Hematopoietic multipotent progenitor cell treated with erythropoietin and hydrocortisone succinate and interleukin-3 and kit ligand, for 15 days (in vitro differentiated cells): Measurements from ENCODE around the gene PPP2R2C.

Source experiments
- DNase-seq: peaks from one replicate; pipeline ENCODE4 v3.0.0-alpha.2; 2015; ENCODE audit warnings: low spot score

The PPP2R2C gene

DNA sequence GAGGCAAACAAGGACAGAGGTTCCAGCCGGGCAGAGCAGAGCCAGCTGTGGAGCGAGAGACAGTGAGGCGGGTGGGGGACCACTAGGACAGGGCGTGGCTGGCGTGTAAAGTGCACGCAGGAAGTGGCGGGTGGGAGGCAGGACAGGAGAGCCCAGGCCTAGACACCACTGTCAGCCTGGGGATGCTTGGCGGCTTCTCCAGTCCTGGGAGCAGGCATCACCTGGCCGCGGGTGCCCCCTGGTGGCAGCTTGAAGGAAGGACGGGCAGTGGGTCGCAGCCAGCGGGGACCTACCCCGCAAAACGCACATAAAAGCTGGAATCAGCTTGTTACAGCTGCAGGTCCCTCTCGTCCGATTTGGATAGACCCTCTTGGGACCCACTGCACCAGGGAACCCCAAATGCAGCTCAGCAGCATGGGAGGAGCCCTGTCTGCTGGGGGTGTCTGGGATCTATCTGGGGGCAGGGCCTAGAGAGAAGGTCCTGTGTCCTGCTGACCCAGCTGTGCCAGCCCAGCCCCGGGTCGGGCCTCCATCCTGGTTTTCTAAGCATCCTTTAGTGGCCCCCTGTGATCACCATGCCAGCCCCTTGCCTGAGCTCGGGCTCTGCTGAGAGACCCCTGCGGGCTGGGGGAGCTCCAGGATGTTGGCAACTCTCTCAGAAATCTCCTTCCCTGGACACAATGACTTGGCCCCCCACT lies 145.0 kb downstream of the PPP2R2C start:
- DNase-seq, result peak; percentile 63

DNA sequence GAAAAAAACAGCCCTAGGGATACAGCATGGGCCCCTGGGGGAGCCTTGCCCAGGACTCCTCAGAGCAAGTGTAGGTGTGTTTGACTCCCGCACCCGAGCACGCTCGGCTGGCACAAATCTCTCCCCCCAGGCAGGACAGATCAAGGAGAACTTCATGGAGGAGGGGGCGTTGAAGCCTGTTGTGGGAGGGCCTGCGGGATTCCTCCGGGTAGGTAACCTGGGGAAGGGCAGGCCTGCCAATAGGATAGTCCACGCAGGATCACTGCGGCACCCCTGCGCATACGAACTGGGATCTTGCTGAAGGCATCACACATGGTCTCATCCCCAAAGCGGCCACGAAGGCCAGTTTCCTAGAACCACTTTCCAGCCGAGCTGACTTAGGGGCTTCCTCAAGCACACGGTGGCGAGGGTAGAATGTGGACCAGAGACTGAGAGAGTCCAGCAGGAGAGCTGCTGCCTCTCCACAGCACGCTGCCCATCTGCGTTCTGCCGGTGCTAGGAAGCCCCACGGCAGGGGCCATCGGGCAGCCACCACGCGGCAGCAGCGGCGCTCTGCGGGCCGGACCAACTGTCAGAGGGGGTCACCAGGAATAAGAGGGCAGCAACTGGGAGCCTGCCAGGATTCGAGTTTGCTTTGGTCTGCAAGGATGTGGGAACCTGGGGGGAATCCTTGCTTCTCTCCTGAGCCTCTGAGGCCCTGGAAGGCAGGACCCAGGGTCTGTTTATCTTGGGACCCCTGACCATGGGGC lies 145.9 kb downstream of the PPP2R2C start:
- DNase-seq, result no peak

DNA sequence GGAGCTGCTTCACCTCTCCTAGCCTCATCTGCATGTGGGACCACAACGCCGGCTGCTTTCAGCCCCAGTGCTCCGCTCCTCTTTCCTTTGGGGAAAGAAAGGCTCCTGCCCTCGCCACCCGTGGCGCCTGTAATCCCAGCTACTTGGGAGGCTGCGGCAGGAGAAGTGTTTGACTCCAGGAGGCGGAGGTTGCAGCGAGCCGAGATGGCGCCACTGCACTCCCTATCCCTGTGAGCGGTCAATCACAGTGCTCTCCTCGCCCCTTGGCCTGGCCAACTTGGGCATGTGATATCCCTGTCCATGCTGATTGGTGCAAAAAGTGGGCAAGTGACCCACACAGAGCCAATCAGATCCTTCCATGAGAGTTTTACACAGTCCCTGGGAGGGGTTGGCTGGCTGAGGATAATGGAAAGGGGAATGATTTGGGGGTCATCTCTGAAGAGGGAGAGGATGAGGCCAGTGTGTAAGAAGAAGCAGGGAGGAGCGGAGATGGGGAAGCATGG lies 146.6 kb downstream of the PPP2R2C start:
- no peak for DNase-seq

DNA sequence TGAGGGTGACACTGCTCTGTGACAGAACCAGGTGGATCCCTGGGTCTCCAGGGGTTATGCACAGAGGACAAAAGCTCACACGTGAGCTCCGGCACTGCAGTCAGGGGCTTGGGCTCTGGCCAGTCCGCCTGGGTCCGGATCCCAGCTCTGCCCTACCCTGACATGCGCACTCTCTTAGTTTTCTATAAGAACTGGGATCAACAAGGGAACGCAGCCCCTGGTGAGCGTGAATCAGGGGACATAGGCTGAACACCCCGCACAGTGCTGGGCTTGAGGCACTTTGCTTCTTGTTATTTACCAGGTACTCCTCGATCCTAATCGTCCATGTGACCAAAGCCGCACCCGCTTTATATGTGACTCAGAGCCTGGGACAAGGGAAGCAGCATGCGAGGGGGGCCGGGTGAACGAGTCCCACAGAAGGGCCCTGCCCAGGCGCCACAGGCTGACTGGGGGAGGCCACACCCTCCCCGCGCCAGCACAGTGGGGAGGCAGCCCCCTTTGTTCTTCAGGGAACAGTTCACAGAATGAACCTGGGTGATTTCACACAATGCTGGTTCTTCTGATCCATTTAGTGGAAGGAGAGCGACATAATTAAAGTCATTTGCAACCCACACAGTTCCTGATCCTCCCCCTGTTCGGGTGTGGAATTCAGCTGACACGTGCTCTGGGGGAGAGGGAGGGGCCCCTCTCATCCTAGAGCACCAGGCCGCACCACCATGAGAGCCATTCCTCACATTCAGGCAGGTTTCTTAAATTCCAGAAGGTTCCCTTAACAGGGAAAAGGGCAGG lies 147.2 kb downstream of the PPP2R2C start:
- DNase-seq, result no peak

DNA sequence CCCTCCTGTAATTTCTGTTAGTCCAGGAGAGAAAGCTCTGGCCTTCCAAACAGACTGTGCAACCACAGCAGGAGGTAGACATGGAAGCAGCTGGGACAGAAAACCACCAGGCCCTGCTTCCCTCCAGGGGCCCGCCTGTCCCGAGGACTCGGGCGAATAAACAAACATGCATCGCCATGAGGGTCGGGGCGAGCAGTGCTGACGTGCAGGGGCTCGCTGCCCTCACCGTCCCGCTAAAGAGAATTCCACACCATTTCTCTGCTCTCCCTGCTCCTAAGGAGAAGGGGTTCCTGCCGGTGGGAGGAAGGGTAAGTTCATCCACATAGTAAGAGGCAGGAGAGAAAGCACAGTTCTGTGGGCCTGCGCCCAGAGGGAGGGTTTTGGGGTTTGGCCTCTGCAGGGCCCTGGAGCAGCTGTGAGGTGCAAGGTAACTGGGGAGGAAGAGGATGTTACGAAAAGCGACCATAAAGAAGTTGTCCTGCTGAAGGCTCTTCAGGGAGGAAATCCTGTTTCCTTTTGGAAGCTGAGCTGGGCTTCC lies 147.9 kb downstream of the PPP2R2C start:
- no peak for DNase-seq

DNA sequence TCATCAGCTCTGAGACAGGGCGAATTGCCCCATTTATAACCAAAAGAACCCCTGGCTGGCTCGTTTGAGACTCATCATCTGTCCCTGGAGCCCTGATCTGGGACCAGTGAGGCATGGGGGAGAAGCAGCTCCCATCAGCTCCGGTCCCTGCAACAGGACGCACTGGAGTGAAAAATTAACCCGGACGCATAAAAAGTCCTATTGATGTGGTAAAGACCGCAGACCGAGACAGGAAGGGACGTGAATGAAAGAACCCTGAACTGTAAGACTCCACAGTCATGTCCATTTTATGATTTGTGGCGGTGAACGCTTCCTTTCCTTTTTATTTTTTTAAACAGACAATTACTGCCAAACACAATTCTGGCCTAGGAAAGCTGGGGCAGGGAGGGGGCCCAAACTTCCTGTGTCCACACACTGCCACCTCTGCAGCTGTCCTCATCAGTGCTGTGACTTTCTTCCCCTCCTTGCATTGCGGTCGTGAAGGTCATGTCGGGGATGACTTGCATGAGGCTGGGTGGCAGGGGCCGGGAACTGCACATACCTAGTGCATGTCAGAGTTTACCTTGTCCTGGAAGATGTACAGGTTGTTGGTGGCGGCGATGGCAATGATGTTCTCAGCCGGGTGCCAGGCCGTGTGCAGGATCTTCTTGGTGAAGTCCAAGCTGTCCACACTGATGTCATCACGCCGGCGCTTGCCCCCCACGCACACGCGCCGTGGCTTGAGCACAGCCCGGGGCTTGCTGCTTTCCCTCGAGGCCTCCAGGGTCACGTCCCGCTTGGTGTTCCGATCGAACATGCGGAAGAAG lies 149.4 kb downstream of the PPP2R2C start:
- no peak for DNase-seq

DNA sequence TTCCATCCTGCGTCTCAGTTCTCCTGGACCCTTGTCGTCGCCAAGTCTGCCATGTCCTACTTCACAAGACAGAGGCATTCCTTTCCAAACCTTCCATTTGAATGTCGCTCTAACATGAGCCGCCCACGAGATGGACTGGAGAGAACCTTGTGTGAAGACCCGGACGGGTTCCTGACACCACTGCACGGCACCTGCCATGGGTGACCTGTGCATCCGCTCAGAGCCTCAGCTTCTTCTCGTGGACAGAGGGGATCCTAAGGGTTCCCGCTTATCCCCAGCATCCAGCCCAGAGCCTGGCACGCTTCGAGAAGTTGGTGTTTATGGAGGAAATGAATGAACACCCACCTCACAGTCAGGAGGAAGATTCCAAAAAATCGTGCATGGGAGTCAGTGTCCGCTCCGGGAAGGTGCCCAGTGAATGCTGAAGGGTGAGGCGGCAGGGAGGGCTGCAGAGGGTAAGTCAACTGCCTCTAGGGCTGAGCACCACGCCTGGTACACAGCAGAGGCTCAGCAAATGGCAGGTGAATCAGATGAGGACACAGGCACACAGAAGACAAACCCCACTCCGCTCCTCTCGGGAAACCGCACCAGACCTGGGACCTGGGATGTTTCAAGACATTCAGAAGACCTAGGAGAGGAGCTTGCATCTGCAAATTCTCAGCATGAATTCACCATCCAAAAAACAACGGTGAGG lies 150.2 kb downstream of the PPP2R2C start:
- no peak for DNase-seq

DNA sequence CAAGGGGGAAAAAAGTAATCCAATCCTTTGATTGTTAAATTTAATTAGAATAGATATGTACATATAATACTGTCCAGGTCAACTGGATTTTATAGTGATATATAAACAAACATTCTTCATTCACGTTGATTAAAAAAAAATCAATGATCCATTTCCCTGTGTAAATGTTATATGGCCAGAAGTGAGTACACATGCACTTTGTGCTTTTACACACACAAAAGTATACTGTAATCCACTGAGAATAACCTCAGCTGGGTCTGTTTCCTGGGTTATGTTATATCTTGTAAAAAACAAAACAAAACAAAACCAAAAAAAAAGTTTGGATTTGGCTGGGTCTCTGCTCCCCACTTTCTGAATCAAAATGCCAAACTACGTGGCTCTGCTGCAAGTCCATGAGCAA lies 151.1 kb downstream of the PPP2R2C start:
- no peak for DNase-seq

DNA sequence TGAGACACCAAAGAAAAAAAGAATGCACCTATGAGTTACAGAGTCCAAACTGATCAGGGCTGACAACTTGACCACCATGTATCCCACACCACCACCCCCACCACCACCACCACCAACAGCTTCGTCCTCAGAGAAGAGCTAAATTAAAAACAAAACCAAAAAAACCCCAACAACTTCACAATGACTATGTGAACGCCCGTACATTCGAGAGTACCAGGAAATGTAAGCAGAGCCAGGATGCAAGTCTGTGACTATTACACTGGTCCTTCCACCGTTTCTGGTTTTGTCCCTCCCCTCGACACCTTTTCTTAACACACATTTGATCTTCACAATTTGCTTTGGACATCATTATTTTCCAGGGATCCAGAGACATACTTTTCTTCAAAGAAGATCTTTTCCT lies 151.8 kb downstream of the PPP2R2C start:
- DNase-seq, result no peak

DNA sequence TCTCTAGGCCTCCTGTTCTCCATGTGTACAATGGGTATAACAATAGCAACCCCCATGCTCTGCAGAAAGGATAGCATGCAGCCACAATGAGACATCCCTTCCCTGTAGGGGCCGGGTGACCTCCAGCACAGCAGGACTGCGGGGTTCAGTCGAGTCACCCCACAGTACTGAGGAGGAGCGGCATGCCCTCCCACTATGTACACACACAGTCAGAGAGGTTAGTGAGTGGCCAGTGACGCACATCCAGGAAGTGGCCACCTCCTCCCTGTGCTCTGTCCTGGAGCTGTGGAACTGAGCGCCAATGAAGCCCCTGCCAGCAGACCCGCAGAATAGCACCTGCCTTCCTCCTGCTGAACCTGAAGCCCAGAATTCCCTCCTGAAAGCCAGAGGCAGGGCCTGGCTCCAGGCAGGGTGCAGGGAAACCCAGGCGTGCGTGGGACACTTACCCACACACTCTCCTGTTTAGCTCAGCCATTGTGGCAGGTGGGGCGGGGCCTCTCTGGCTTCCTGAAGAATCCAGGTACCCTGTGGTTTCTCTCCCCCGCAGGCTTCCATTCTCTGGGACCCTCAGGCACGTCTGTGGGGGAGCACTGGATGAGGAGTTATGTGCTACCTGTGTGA lies 152.8 kb downstream of the PPP2R2C start:
- DNase-seq, result no peak

DNA sequence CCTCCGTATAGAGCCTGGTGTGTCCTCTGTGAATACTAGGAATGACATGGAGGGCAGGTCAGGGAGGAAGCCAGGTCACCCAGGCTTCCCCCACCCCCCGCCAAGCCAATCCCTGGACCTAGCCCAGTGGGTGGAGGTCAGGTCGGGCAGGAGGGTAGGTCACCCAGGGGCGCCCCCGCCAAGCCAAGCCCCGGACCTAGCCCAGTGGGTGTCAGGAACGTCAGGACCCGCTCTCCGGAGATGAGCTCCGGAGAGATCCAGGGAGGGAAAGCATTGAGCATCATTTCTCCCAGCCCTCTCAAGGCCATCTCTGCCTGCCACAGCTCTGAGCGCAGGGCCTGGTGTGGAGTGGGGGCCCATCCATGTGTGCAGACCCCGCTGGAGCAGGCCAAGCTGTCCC lies 154.2 kb downstream of the PPP2R2C start:
- no peak for DNase-seq

DNA sequence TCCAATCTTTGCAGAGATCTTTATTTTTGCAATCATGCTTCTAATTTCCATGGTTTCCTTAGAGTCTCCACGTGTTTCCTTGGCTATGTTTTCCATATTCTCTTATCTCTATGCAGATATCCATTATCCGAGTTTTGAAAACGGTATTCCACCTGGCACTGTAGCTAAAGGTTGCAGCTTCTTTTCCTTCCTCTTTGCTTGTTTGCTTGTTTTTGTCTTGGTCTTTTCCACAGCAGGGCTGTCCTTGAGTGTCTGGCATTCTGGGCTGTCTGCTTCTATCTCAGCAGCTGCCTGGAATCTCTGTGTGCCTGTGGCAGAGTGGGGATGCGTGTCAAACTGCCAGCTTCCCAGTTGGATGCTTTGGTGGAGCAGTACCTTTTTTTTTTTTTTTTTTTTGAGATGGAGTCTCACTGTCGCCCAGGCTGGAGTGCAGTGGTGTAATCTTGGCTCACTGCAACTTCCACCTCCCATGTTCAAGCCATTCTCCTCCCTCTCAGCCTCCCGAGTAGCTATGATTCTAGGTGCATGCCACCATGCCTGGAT lies 155.9 kb downstream of the PPP2R2C start:
- no peak for DNase-seq

DNA sequence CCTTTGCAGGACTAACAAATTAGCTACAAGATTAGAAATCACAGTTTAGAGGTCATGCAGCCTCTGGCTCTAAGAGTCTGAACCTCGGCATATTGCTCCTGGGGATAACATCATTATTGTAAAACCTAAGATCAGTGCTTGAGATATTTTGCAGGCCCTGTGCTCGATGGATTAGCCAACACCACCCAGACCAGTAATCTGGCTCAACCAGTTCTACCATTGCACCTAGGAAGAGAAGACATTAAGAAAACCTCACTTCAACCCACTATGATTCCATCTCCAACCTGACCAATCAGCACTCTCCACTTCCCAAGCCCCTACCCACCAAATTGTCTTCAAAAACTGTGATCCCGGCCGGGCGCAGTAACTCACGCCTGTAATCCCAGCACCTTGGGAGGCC lies 159.2 kb downstream of the PPP2R2C start:
- DNase-seq, result no peak

DNA sequence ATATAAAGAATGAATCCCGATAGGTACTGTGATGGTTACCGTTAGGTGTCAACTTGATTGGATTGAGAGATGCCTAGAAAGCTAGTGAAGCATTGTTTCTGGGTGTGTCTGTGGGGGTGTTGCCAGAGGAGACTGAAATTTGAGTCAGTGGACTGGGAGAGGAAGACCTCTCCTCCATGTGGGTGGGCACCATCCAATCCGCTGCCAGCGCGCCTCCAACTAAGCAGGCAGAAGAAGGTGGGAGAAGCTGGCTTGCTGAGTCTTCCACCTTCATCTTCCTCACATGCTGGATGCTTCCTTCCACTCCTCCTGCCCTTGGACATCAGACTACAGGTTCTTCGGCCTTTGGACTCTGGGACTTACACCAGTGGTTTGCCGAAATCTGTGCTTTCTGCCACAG lies 162.6 kb downstream of the PPP2R2C start:
- DNase-seq, result no peak

DNA sequence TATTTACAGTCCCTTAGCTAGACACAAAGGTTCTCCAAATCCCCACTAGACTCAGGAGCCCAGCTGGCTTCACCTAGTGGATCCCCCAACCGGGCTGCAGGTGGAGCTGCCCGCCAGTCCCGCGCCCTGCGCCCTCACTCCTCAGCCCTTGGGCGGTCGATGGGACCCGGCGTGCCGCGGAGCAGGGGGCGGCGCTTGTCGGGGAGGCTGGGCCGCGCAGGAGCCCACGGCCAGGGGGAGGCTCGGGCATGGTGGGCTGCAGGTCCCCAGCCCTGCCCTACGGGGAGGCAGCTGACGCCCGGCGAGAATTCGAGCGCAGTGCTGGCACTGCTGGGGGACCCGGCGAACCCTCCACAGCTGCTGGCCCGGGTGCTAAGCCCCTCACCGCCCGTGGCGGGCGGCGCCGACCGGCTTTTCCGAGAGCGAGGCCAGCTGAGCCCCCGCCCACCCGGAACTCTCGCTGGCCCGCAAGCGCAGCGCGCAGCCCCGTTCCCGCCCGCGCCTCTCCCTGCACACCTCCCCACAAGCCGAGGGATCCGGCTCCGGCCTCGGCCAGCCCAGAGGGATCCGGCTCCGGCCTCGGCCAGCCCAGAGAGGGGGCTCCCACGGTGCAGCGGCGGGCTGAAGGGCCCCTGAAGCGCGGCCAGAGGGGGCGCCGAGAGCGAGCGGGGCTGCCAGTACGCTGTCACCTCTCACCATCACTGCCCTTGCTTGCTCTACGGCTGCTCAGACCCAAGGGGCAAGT lies 163.3 kb downstream of the PPP2R2C start:
- DNase-seq, result no peak

DNA sequence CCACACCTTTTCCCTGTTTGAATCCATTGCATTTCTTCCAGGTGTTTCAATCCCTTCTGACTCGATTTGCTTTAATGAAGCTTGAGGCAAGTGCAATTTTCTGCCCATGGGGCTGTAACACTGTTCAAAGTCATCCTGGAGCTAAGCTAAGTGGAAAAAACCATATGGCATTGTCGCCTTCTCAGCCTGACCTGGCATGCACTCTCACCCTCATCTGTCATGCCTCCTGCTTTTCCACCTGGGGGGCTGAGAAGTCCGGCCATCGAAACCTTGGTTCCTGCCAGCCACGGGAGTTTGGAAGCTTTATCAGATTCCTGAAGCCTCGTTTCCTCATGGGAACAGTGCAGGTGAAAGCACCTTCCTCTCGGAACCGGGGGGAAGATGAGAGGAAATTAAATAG lies 164.5 kb downstream of the PPP2R2C start:
- DNase-seq, result no peak

DNA sequence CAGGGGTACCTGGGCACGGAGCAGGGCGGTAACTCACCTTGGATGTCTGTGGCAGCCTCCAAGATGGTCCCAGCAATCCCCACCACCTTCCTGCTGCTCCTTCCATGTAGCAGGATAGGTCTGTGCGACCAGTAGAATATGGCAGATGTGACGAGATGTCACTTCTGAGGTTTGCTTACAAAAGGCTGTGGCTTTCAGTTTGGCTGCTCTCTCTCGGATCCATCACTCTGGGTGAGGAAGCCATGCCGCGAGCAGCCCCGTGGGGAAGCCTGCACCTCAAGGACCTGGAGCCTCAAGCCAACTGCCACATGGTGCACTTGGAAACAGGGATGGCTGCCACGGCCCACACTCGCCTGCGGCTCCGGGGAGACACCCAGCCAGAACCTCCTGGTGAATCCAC lies 165.2 kb downstream of the PPP2R2C start:
- no peak for DNase-seq

DNA sequence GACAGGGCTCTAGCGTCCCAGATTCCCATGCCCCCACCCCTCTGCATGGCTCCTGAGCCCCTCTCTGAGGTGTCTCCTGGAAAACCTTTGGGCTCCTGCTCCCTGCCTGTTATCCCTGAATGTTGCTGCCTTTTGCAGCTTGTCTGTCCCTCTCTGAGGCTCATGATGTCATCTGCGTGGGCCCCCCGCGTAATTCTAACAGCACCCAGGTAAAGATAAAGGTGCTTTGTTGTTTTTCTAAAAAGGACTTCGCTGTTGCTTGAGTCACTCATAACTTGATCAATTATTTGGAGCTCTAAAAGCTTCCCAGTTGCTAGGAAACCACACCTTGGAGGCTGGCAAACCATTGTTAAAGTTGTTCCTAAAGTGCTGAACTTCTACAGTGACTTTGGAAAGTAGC lies 166.1 kb downstream of the PPP2R2C start:
- DNase-seq, result no peak

DNA sequence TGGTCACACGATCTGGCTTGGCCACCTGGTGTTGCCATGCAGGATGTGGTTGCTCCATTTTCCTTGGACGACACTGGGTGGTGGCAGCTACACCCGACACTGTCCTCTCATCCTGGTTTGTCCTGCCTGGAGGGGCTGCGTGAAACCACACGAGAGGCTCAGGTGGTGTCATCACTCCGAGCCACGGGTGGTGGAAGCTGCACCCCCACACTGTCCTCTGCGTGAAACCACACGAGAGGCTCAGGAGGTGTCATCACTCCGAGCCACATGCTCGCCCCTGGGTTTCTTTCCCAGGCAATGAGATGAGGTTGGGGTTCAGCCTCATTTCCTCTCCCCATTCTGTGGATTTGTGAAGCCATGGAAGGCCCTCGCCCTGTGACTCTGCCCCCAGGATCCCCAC lies 168.5 kb downstream of the PPP2R2C start:
- DNase-seq, result no peak

DNA sequence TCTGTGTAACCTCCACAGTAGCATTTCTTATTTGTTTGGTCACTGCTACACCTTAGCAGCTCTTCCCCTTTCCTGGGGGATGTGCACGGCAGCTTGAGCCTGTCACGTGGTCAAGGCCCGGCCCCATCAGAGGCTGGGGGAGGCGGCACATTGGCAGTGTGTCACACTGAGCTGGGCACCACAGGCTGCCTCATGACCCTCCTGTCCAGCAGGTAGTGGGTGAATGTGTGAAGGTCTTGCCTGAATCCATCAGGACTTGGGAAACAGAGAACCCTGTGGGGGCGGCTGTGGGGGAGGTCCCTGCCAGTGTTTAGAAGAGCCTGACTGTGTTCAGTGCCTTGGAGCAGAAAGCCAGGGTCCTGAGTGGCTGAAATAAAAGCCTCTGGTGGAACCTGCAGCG lies 169.5 kb downstream of the PPP2R2C start:
- no peak for DNase-seq
